OCI-LY3 (cell line): ENCODE data around the gene CKAP5.

Experiments
- H2AFZ ChIP-seq: fragments of 200-600, 300-600 bp; shearing (Covaris generic); 2 replicates; pipeline ENCODE4 v1.6.0; 2014; ENCODE audit warnings: antibody characterized with exemption, low read depth, low read length
- H3K27ac ChIP-seq: fragments of 200-600, 300-600 bp; sonication (generic); 2 replicates; pipeline ENCODE4 v1.5.1; 2014; ENCODE audit warnings: mild to moderate bottlenecking, low read length, moderate library complexity, mixed read lengths
- H3K27me3 ChIP-seq: fragments of 200-600, 300-600 bp; sonication (generic); 2 replicates; pipeline ENCODE4 v1.6.1; 2014; ENCODE audit warnings: low read depth, low read length, mixed read lengths
- H3K36me3 ChIP-seq: fragments of 200-600, 300-600 bp; sonication (generic); replicated peaks from 2 replicates; pipeline ENCODE3; 2014; ENCODE audit warnings: low read depth, low read length, mixed read lengths
- H3K4me1 ChIP-seq: fragments of 300-600, 200-600 bp; sonication (generic); 2 replicates; pipeline ENCODE4 v1.6.1; 2014; ENCODE audit warnings: low read length, mixed read lengths
- H3K4me2 ChIP-seq: fragments of 200-600, 300-600 bp; sonication (generic); 2 replicates; pipeline ENCODE4 v1.6.1; 2014; ENCODE audit warnings: low read length, mixed read lengths
- H3K4me3 ChIP-seq: fragments of 300-600, 200-600 bp; sonication (generic); 2 replicates; pipeline ENCODE4 v1.5.1; 2014; ENCODE audit warnings: antibody characterized with exemption, mild to moderate bottlenecking, low read length, moderate library complexity
- H3K79me2 ChIP-seq: fragments of 300-600, 200-600 bp; shearing (Covaris generic); 2 replicates; pipeline ENCODE4 v1.6.1; 2014; ENCODE audit warnings: mild to moderate bottlenecking, low read length, mixed read lengths
- H3K9ac ChIP-seq: fragments of 300-600, 200-600 bp; shearing (Covaris generic); 2 replicates; pipeline ENCODE4 v1.6.0; 2014; ENCODE audit warnings: mild to moderate bottlenecking, low read length, moderate library complexity
- H3K9me3 ChIP-seq: fragments of 200-600, 300-600 bp; shearing (Covaris generic); 2 replicates; pipeline ENCODE4 v1.6.1; 2014; ENCODE audit warnings: low read length, mixed read lengths; ENCODE audit not compliant: insufficient read depth
- H4K20me1 ChIP-seq: fragments of 200-600, 300-600 bp; sonication (generic); 2 replicates; pipeline ENCODE4 v1.6.1; 2016; ENCODE audit warnings: low read length, mixed read lengths; ENCODE audit not compliant: insufficient read depth
- CTCF ChIP-seq: fragments of 200-600, 300-600 bp; sonication (generic); IDR thresholded peaks from 2 replicates; pipeline ENCODE4 v1.5.1; 2014; ENCODE audit warnings: antibody characterized with exemption, low read length, low read depth
- EZH2phosphoT487 ChIP-seq: fragments of 200-600 bp; shearing (Covaris generic); IDR thresholded peaks from 2 replicates; pipeline ENCODE4 v1.6.1; 2018; ENCODE audit warnings: antibody characterized with exemption, mixed run types, low read depth

The CKAP5 gene

DNA sequence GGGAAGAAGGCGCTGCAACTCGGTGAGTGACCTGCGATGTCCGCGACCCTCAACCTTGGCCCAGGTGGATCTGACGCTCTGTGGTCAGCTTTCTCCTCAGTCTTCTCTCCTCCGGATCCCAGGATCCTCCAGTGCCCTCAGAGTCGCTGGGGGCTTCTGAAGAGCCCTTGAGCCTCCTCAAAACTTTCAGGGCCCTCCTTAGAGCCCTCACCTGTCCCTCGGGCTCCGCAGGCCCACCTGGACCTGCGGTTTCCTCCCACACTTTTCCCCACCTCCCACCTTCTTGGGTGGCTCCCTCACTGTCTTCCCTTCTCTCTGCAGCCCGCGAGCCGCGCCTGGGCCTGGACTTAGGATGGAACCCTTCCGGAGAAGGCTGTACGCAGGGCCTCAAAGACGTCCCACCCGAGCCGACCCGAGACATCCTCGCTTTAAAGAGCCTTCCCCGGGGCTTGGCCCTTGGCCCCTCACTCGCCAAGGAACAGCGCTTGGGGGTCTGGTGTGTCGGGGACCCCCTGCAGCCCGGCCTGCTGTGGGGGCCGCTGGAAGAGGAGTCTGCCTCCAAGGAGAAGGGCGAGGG lies 144.9 kb downstream of the CKAP5 start:
- Histone ChIP-seq H2AFZ (peak overlapping the region; percentile 90), H3K79me2 (peaks cover 39% of the 10 kb centered on the region), H3K9me3 (no peaks in the 10 kb centered on the region), H3K4me2 (peak overlapping the region; percentile 91), H3K4me1 (peaks cover 7% of the 10 kb centered on the region; the same call in 1 of the 2 replicates), H3K9ac (peak overlapping the region; percentile 88), H3K27me3 (no peaks in the 10 kb centered on the region), H3K27ac (peak overlapping the region; percentile 71), H3K36me3 (peaks cover 31% of the 10 kb centered on the region), H3K4me3 (peak overlapping the region; percentile 85), H4K20me1 (0 out of 2 replicates have a peak, but pooled peaks cover 3% of the 10 kb centered on the region)
- no peak for TF ChIP-seq EZH2phosphoT487
- TF ChIP-seq CTCF, result no peak

- Histone ChIP-seq H3K4me3 (peak within 1 kb of the TSS; percentile 85), H3K9me3 (no peaks in the 10 kb centered on the region), H3K9ac (peak within 1 kb of the TSS; percentile 88), H3K27me3 (no peaks in the 10 kb centered on the region), H2AFZ (peak within 1 kb of the TSS; percentile 90), H3K4me1 (peaks cover 7% of the 10 kb centered on the region; the same call in 1 of the 2 replicates), H3K36me3 (peaks cover 25% of the 10 kb centered on the region), H3K79me2 (peaks cover 39% of the 10 kb centered on the region), H3K4me2 (peak within 1 kb of the TSS; percentile 91), H4K20me1 (0 out of 2 replicates have a peak, but pooled peaks cover 3% of the 10 kb centered on the region), H3K27ac (peak within 1 kb of the TSS; percentile 78)
- no peak for TF ChIP-seq EZH2phosphoT487
- TF ChIP-seq CTCF, result no peak
These were observed 145.6 kb downstream of the CKAP5 start, which contains the start of the genes ARHGAP1 and ZNF408 for GRCh38 chr11:46700241-46701077. ARHGAP1 (minus strand) TSS chr11:46700619; CDS start chr11:46696107, 4,512 bp downstream. ZNF408 (plus strand) TSS chr11:46701031; CDS start chr11:46701048, 17 bp downstream.

GRCh38 chr11:46698597-46698996 lies 147.5 kb downstream of the CKAP5 start:
- Histone ChIP-seq H3K27ac (no peak overlapping the region), H2AFZ (no peak overlapping the region), H3K9me3 (no peaks in the 10 kb centered on the region), H3K4me2 (no peak overlapping the region), H3K9ac (no peak overlapping the region), H3K4me3 (no peak overlapping the region), H3K36me3 (peaks cover 19% of the 10 kb centered on the region), H3K79me2 (peaks cover 39% of the 10 kb centered on the region), H3K27me3 (no peaks in the 10 kb centered on the region), H3K4me1 (peaks cover 7% of the 10 kb centered on the region; the same call in 1 of the 2 replicates), H4K20me1 (0 out of 2 replicates have a peak, but pooled peaks cover 3% of the 10 kb centered on the region)
- no peak for TF ChIP-seq CTCF
- TF ChIP-seq EZH2phosphoT487, result no peak

DNA sequence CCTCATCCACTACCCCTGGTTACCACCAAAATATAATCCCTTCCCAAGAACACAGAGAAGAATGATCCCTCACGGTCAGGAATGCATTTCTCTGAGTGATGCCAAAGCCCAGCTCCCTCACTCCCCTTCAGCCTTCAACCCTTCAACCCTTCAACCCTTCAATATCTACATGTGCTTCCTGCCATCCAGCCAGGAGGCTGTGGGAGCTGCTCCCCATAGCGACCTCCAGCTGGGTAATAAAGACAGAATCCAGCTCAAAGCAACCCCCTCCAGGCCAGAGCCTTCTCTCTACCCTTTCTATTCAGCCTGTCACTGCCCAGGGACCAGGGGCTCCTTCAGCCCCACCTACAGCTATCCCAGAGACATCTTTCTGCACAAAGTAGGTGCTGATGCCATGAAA lies 148.4 kb downstream of the CKAP5 start:
- no peaks in the 10 kb centered on the region for H3K9me3 ChIP-seq
- H3K4me3 ChIP-seq, result no peak overlapping the region
- H3K27ac ChIP-seq, result no peak overlapping the region
- peaks cover 7% of the 10 kb centered on the region; the same call in 1 of the 2 replicates for H3K4me1 ChIP-seq
- H3K27me3 ChIP-seq, result no peaks in the 10 kb centered on the region
- no peak overlapping the region for H3K9ac ChIP-seq
- no peak overlapping the region for H3K4me2 ChIP-seq
- peaks cover 34% of the 10 kb centered on the region for H3K79me2 ChIP-seq
- peaks cover 14% of the 10 kb centered on the region for H3K36me3 ChIP-seq
- TF ChIP-seq EZH2phosphoT487 (no peak), CTCF (no peak)
- H2AFZ ChIP-seq, result no peak overlapping the region
- 0 out of 2 replicates have a peak, but pooled peaks cover 3% of the 10 kb centered on the region for H4K20me1 ChIP-seq
